Measurements from ENCODE around the gene SYCE1L.

GRCh38 chr16:77219437-77219836 lies 20.2 kb downstream of the SYCE1L start:
- no peak for TF ChIP-seq CTCF (IDR thresholded peaks at IDR 0.05)
- TF ChIP-seq POLR2AphosphoS5 (IDR thresholded peaks at IDR 0.05), result no peak
- TF ChIP-seq POLR2A (IDR thresholded peaks at IDR 0.05), result no peak

Measured in prostate gland (tissue), 2 donors.